Measurements from ENCODE around the gene TOP1. TPM values are rescaled to one million over a fixed set of nuclear protein-coding genes. Genes with fewer than 3 reads are reported as not detected.

TOP1 gene
- total and polyA plus RNA-seq, 8 donors = 14.8 to 46.2 (median 21.7) TPM

- 60 to 73% (median 65%) methylated on average over 2 of the region's 2 CpGs for WGBS, 5 donors
- intact Hi-C loops (cut with DNase I; ENCODE audit: low total_unique reads) = no loop called here
- no peak for TF ChIP-seq EP300 (IDR thresholded peaks at IDR 0.05)
- TF ChIP-seq POLR2A (IDR thresholded peaks at IDR 0.05) = no peak
- TF ChIP-seq CTCF (IDR thresholded peaks at IDR 0.05) = no peak
- no peak for TF ChIP-seq POLR2AphosphoS5 (IDR thresholded peaks at IDR 0.05)
- DNase-seq = no peak
- Histone ChIP-seq H3K36me3 (no peaks in the 10 kb centered on the region), H3K9me3 (no peaks in the 10 kb centered on the region), H3K27ac (no peak overlapping the region), H3K4me1 (peaks cover 21 to 88% (median 46%) of the 10 kb centered on the region in 4 donors), H3K27me3 (no peaks in the 10 kb centered on the region), H3K4me3 (no peak overlapping the region)
Observed at GRCh38 chr20:41037179-41037578, 8.6 kb downstream of the TOP1 start.

- intact Hi-C loops (cut with DNase I; ENCODE audit: low total_unique reads) = no loop called here
- H3K36me3 ChIP-seq = no peaks in the 10 kb centered on the region
- H3K27me3 ChIP-seq = no peaks in the 10 kb centered on the region
- no peak overlapping the region for H3K4me3 ChIP-seq
- DNase-seq = no peak
- TF ChIP-seq EP300 (IDR thresholded peaks at IDR 0.05) (no peak), POLR2A (IDR thresholded peaks at IDR 0.05) (no peak), CTCF (IDR thresholded peaks at IDR 0.05) (no peak), POLR2AphosphoS5 (IDR thresholded peaks at IDR 0.05) (no peak)
- no peak overlapping the region for H3K27ac ChIP-seq
- 82 to 97% (median 90%) methylated on average over 4 of the region's 4 CpGs for WGBS, 5 donors
- peaks cover 12 to 85% (median 42%) of the 10 kb centered on the region in 4 donors for H3K4me1 ChIP-seq
- no peaks in the 10 kb centered on the region for H3K9me3 ChIP-seq
Observed at GRCh38 chr20:41038149-41038877, 9.7 kb downstream of the TOP1 start.

- Histone ChIP-seq H3K27ac (no peak overlapping the region), H3K36me3 (no peaks in the 10 kb centered on the region), H3K4me1 (peaks cover 9 to 82% (median 40%) of the 10 kb centered on the region in 4 donors), H3K27me3 (no peaks in the 10 kb centered on the region), H3K9me3 (no peaks in the 10 kb centered on the region), H3K4me3 (no peak overlapping the region)
- DNase-seq = no peak
- WGBS, 5 donors = 72 to 84% (median 78%) methylated on average over 7 of the region's 7 CpGs
- intact Hi-C loops (cut with DNase I; ENCODE audit: low total_unique reads) = no loop called here
- no peak for TF ChIP-seq CTCF (IDR thresholded peaks at IDR 0.05)
- no peak for TF ChIP-seq EP300 (IDR thresholded peaks at IDR 0.05)
- no peak for TF ChIP-seq POLR2AphosphoS5 (IDR thresholded peaks at IDR 0.05)
- no peak for TF ChIP-seq POLR2A (IDR thresholded peaks at IDR 0.05)
Observed at GRCh38 chr20:41038878-41039404, 10.3 kb downstream of the TOP1 start.

GRCh38 chr20:41040855-41041254, 12.2 kb downstream of the TOP1 start:
- Histone ChIP-seq H3K4me3 (no peak overlapping the region), H3K4me1 (peaks cover 14 to 82% (median 45%) of the 10 kb centered on the region in 4 donors), H3K9me3 (no peaks in the 10 kb centered on the region), H3K27ac (no peak overlapping the region), H3K27me3 (no peaks in the 10 kb centered on the region), H3K36me3 (no peaks in the 10 kb centered on the region)
- no peak for TF ChIP-seq CTCF (IDR thresholded peaks at IDR 0.05)
- no peak for TF ChIP-seq POLR2A (IDR thresholded peaks at IDR 0.05)
- TF ChIP-seq EP300 (IDR thresholded peaks at IDR 0.05) = no peak
- TF ChIP-seq POLR2AphosphoS5 (IDR thresholded peaks at IDR 0.05) = no peak
- DNase-seq = no peak
- intact Hi-C loops (cut with DNase I; ENCODE audit: low total_unique reads) = no loop called here
- 67 to 82% (median 77%) methylated on average over 1 of the region's 1 CpG for WGBS, 5 donors

Measured in stomach (tissue), 9 donors.